Tibial artery (tissue), 4 donors: ENCODE data around the gene NCLN.
A peak's percentile ranks its signal among the peaks of the same experiment; 100 is the strongest.
"Not testable (repeated sequence)": the region's sequence is repeated elsewhere in the genome, so short reads cannot be mapped to it uniquely, and the experiment has no call there.

Experiments
- DNase-seq, 2 donors: peaks; one replicate each; pipeline ENCODE4 v3.0.0-alpha.2; 2019
- H3K27ac ChIP-seq, 2 donors: fragments of 200-600 bp; sonication (generic) in 1 of 2; 1 replicate in 1 of 2; 2 replicates in 1 of 2; pipeline ENCODE4 v1.5.1; 2018 to 2019; ENCODE audit warnings: mild to moderate bottlenecking in 1 of 2
- H3K27me3 ChIP-seq, 2 donors: fragments of 200-600 bp; sonication (generic) in 1 of 2; one replicate each; pipeline versions ENCODE4 v1.5.1 to v1.6.0; 2016 to 2019
- H3K36me3 ChIP-seq, 3 donors: fragments of 200-600 bp; sonication (generic) in 2 of 3; one replicate each; pipeline ENCODE4 v1.5.1; 2016 to 2019; ENCODE audit warnings: mild to moderate bottlenecking in 2 of 3
- H3K4me1 ChIP-seq, 4 donors: fragments of 200-600 bp; sonication (generic) in 2 of 4; 1 replicate in 3 of 4; 2 replicates in 1 of 4; pipeline ENCODE4 v1.5.1; 2016 to 2019
- H3K4me3 ChIP-seq, 2 donors: fragments of 200-600 bp; sonication (generic) in 1 of 2; 1 replicate in 1 of 2; 2 replicates in 1 of 2; pipeline ENCODE4 v1.5.1; 2018 to 2019; ENCODE audit warnings: mild to moderate bottlenecking in 2 of 2
- H3K9me3 ChIP-seq, 3 donors: fragments of 200-600 bp; sonication (generic) in 1 of 3; one replicate each; pipeline ENCODE4 v1.5.1; 2016 to 2019
- CTCF ChIP-seq, 2 experiments: fragments of 200-600 bp in 1 of 2; fragments of 450-650 bp in 1 of 2; IDR thresholded peaks; one replicate each; pipeline ENCODE4 v1.5.1; 2017 to 2019; ENCODE audit warnings: antibody characterized with exemption in 2 of 2, mild to moderate bottlenecking in 1 of 2, moderate library complexity in 1 of 2
- intact Hi-C: fragments of 100-400 bp; cut with DNase I; formaldehyde crosslinking; loops from one replicate; pipeline ENCODE4 v1.15.0; 2023; ENCODE audit warnings: low total_unique reads

NCLN gene

GRCh38 chr19:3152419-3152780, 33.3 kb upstream of the NCLN start:
- H3K4me3 ChIP-seq, result no peak overlapping the region
- H3K27me3 ChIP-seq, result peaks cover 0 to 39% of the 10 kb centered on the region in 2 donors
- TF ChIP-seq CTCF (IDR thresholded peaks at IDR 0.05), result no peak
- peaks cover 0 to 8% (median 3%) of the 10 kb centered on the region in 4 donors for H3K4me1 ChIP-seq
- no peaks in the 10 kb centered on the region for H3K9me3 ChIP-seq
- no peak for DNase-seq
- H3K36me3 ChIP-seq, result peaks cover 0 to 4% (median 0%) of the 10 kb centered on the region in 3 donors
- H3K27ac ChIP-seq, result no peak overlapping the region
- intact Hi-C loops, result no loop called here

- H3K27me3 ChIP-seq, result peaks cover 0 to 33% of the 10 kb centered on the region in 2 donors
- H3K4me3 ChIP-seq, result no peak overlapping the region
- no peak for TF ChIP-seq CTCF (IDR thresholded peaks at IDR 0.05)
- H3K9me3 ChIP-seq, result no peaks in the 10 kb centered on the region
- DNase-seq, result no peak
- no peak overlapping the region for H3K27ac ChIP-seq
- H3K4me1 ChIP-seq, result peaks cover 0 to 8% (median 3%) of the 10 kb centered on the region in 4 donors
- peaks cover 0 to 4% (median 0%) of the 10 kb centered on the region in 3 donors for H3K36me3 ChIP-seq
- intact Hi-C loops, result no loop called here
Measured at GRCh38 chr19:3153286-3154230, 32.2 kb upstream of the NCLN start.

- H3K27me3 ChIP-seq, result peaks cover 0 to 25% of the 10 kb centered on the region in 2 donors
- H3K27ac ChIP-seq, intact Hi-C loops, H3K9me3 ChIP-seq, H3K4me3 ChIP-seq, H3K36me3 ChIP-seq, H3K4me1 ChIP-seq, DNase-seq: not testable (repeated sequence)
Measured at GRCh38 chr19:3154447-3154846, 31.3 kb upstream of the NCLN start.

- peaks cover 0 to 8% (median 3%) of the 10 kb centered on the region in 4 donors for H3K4me1 ChIP-seq
- H3K27me3 ChIP-seq, result peaks cover 0 to 18% of the 10 kb centered on the region in 2 donors
- no peak for TF ChIP-seq CTCF (IDR thresholded peaks at IDR 0.05)
- H3K4me3 ChIP-seq, result no peak overlapping the region
- peak; percentile 81 to 87 for DNase-seq
- H3K36me3 ChIP-seq, result peaks cover 0 to under 1% (median 0%) of the 10 kb centered on the region in 3 donors
- H3K9me3 ChIP-seq, result peaks cover 0 to 4% (median 0%) of the 10 kb centered on the region in 3 donors
- H3K27ac ChIP-seq, result no peak overlapping the region
- intact Hi-C loops, result no loop called here
Measured at GRCh38 chr19:3154957-3155736, 30.6 kb upstream of the NCLN start.

- H3K9me3 ChIP-seq, result peaks cover 0 to 6% (median 0%) of the 10 kb centered on the region in 3 donors
- peaks cover 0 to 8% (median 3%) of the 10 kb centered on the region in 4 donors for H3K4me1 ChIP-seq
- H3K27me3 ChIP-seq, result no peaks in the 10 kb centered on the region
- H3K4me3 ChIP-seq, result no peak overlapping the region
- no peak overlapping the region for H3K27ac ChIP-seq
- TF ChIP-seq CTCF (IDR thresholded peaks at IDR 0.05), result no peak
- intact Hi-C loops, result no loop called here
- H3K36me3 ChIP-seq, result no peaks in the 10 kb centered on the region
- peak in 1 of 2 donors; percentile 49 for DNase-seq
Measured at GRCh38 chr19:3157096-3157845, 28.5 kb upstream of the NCLN start.
